Activated T-helper 2 cell treated with anti-CD3 and anti-CD28 coated beads, Interferon-gamma antibody, Interleukin-2, Interleukin-4, amounts not matched to agents 10 μg/mL and 5 μg/mL and 100 μg/mL, durations not matched to agents 14 hours and 24 hours and 36 hours (primary cell): ENCODE measurements around the gene LRRC45. TPM values are rescaled to one million over a fixed set of nuclear protein-coding genes. Genes with fewer than 3 reads are reported as not detected.

Experiments used
- DNase-seq: peaks from one replicate; pipeline ENCODE4 v3.0.0; 2021; ENCODE audit warnings: low spot score
- H3K27ac Mint-ChIP-seq: one replicate; pipeline ENCODE4 v1.8.0; 2021; ENCODE audit warnings: mixed read lengths
- H3K27me3 Mint-ChIP-seq: one replicate; pipeline ENCODE4 v1.8.0; 2021; ENCODE audit warnings: low read depth, mixed read lengths
- H3K36me3 Mint-ChIP-seq: one replicate; pipeline ENCODE4 v1.8.0; 2021; ENCODE audit warnings: low read depth, mixed read lengths
- H3K4me1 Mint-ChIP-seq: one replicate; pipeline ENCODE4 v1.8.0; 2021; ENCODE audit warnings: low read depth, mixed read lengths
- H3K4me3 Mint-ChIP-seq: one replicate; pipeline ENCODE4 v1.8.0; 2021; ENCODE audit warnings: low read depth, mild to moderate bottlenecking, moderate library complexity, mixed read lengths
- H3K9me3 Mint-ChIP-seq: one replicate; pipeline ENCODE4 v1.8.0; 2021; ENCODE audit warnings: mixed read lengths
- intact Hi-C: fragments of 100-400 bp; cut with micrococcal nuclease; formaldehyde crosslinking; loops from one replicate; pipeline ENCODE4 v1.15.1; 2023
- total RNA-seq: library from RNA; stranded (reverse); gene quantifications from 2 replicates; pipeline ENCODE4 v1.2.3, GENCODE V29; 2022

The LRRC45 gene
- total RNA-seq, 1 donor from 2014 or later: 33.4 TPM

GRCh38 chr17:82015311-82015971 is 7.7 kb upstream of the LRRC45 start:
- Mint-ChIP-seq H3K9me3 (no peaks in the 10 kb centered on the region), H3K4me1 (no peaks in the 10 kb centered on the region), H3K36me3 (peaks cover 7% of the 10 kb centered on the region), H3K27me3 (no peaks in the 10 kb centered on the region), H3K4me3 (no peak overlapping the region), H3K27ac (no peak overlapping the region)
- no peak for DNase-seq
- intact Hi-C loops: no loop called here

DNA sequence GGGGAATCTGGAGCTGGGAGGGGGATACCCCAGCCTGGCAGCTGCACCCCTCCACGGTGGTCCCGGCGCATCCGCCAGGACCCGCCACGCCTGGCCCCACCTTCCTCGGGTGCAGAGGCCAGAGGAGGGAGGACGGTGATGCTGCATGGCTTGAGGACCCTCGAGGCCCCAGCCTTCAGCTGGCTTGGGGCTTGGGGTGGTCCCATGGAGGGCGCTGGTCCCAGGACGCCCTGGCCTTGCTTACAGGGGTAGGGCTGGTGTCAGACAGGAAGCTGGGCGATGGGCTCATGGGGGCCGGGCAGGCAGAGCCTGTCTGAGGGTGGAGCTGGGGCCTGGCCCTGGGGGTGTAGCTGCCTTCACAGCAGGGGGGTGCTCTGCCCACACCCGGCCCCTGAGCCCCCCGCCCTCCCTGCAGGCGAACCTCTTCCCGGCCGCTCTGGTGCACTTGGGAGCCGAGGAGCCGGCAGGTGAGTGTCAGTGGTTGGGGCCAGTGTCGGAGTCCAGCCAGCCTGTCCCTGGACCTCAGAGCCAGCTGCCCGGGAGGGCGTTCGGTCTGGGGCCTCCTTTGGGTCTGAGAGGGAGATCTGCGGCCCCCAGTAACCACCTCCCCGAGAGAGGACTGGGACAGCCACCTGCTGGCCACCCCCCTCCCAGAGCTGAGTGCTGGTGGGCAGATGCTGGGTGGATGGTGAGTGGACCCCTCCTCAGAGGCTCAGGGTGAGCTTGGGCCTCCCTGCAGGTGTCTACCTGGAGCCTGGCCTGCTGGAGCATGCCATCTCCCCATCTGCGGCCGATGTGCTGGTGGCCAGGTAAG is 6.8 kb upstream of the LRRC45 start:
- Mint-ChIP-seq H3K36me3 (peaks cover 7% of the 10 kb centered on the region), H3K9me3 (no peaks in the 10 kb centered on the region), H3K4me1 (peaks cover under 1% of the 10 kb centered on the region), H3K27ac (no peak overlapping the region), H3K27me3 (no peaks in the 10 kb centered on the region), H3K4me3 (no peak overlapping the region)
- intact Hi-C loops: no loop called here
- DNase-seq: no peak

DNA sequence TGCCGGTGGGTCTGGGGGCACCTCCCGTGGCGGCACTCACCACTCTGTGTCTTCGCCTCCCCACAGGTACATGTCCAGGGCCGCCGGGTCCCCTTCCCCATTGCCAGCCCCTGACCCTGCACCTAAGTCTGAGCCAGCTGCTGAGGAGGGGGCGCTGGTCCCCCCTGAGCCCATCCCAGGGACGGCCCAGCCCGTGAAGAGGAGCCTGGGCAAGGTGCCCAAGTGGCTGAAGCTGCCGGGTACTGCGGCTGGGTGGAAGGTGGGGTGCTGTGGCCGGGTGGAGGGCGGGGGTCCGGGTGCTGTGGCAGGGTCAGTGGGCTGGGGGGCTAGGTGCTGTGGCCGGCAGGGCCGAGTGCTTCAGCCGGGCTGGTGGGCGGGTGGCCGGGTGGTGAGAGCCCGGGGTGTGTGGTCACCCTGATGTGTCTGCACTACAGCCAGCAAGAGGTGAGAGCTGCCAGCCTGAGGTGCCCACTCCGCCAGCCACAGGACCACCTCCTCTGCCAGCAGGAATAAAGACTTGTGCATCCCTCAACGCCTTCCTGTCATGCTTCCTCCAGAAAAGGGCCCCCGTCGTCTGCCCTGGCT is 6.1 kb upstream of the LRRC45 start:
- Mint-ChIP-seq H3K36me3 (peaks cover 7% of the 10 kb centered on the region), H3K27ac (no peak overlapping the region), H3K27me3 (no peaks in the 10 kb centered on the region), H3K4me1 (peaks cover 7% of the 10 kb centered on the region), H3K4me3 (no peak overlapping the region), H3K9me3 (no peaks in the 10 kb centered on the region)
- DNase-seq: no peak
- intact Hi-C loops: no loop called here

- Mint-ChIP-seq H3K36me3 (peaks cover 7% of the 10 kb centered on the region), H3K9me3 (no peaks in the 10 kb centered on the region), H3K4me3 (no peak overlapping the region), H3K27ac (no peak overlapping the region), H3K4me1 (peaks cover 7% of the 10 kb centered on the region), H3K27me3 (no peaks in the 10 kb centered on the region)
- no peak for DNase-seq
- intact Hi-C loops: no loop called here
Measured at GRCh38 chr17:82017612-82018151, 5.4 kb upstream of the LRRC45 start.

DNA sequence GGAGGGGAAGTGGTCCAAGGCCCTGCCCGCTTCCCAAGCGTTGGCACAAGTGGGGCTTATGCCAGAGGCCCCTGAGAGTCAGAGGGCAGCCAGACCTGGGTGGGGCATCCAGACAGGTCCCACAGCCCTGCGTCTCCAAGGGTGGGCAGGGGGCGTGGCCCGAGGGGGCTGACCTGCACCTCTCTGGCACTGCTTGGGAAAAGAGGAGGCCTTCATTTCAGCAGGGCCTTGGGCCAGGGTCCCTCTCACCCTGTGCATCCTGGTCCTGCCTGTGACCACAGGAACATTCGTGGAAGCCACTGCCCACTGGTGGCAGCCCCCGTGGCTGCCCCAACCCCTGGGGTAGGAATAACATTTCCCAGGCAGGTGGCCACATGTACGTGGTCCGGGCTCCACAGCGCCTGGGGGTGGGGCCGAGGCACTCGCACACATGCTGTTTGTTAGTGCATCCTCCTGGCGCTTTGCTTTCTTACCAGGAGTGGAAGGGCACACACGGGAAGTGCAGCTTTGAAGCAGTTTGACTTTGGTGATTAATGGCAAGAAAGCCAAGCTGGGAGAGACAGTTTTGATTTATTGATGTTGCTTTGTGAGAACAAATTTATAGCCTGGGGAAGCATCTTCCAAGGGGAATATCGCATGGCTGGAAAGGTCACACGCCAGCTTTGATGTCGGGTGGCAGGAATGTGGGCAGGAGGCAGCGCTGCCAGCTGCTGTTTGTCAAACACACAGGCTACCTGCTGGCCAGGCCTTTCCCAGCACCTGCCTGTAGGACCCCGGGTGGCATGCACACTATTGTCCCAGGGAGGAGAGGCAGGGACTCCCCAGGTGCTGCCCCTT is 4.7 kb upstream of the LRRC45 start:
- Mint-ChIP-seq H3K36me3 (peaks cover 7% of the 10 kb centered on the region), H3K9me3 (no peaks in the 10 kb centered on the region), H3K4me1 (peaks cover 7% of the 10 kb centered on the region), H3K4me3 (no peak overlapping the region), H3K27ac (no peak overlapping the region), H3K27me3 (no peaks in the 10 kb centered on the region)
- no peak for DNase-seq
- intact Hi-C loops: no loop called here

DNA sequence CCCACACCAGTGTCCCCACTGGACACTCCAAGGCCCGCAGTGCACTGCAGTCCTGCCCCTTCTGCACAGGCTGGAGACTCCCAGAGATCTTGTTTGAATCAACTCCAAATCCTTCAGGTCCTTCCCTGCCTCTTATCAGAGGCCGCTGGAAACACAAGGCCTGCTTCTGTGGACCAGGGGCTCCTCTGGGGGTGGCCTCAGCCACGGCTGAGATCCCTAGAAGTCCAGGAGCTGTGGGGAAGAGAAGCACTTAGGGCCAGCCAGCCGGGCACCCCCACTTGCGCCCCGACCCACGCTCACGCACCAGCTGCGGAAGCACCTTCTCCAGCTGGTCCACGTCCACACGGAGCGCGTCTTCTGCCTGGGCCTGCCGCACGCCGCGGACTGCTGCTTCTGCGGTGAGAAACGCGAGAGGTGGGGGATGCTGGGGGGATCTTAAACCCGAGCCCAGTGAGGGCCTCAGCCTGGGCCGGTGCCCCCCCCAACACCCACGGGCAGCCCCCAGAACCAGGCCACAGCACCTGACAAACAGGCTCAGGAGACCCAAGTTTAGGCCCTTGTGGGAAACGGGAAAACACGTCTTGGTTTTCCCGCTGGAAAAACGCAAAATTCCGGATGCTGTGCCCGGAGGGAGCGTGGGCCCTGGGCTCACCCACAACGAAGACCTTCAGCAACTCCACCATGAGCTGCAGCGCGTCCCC is 4.0 kb upstream of the LRRC45 start:
- Mint-ChIP-seq H3K27me3 (no peaks in the 10 kb centered on the region), H3K36me3 (peaks cover 7% of the 10 kb centered on the region), H3K27ac (no peak overlapping the region), H3K4me1 (peaks cover 12% of the 10 kb centered on the region), H3K4me3 (no peak overlapping the region), H3K9me3 (no peaks in the 10 kb centered on the region)
- intact Hi-C loops: no loop called here
- DNase-seq: no peak

DNA sequence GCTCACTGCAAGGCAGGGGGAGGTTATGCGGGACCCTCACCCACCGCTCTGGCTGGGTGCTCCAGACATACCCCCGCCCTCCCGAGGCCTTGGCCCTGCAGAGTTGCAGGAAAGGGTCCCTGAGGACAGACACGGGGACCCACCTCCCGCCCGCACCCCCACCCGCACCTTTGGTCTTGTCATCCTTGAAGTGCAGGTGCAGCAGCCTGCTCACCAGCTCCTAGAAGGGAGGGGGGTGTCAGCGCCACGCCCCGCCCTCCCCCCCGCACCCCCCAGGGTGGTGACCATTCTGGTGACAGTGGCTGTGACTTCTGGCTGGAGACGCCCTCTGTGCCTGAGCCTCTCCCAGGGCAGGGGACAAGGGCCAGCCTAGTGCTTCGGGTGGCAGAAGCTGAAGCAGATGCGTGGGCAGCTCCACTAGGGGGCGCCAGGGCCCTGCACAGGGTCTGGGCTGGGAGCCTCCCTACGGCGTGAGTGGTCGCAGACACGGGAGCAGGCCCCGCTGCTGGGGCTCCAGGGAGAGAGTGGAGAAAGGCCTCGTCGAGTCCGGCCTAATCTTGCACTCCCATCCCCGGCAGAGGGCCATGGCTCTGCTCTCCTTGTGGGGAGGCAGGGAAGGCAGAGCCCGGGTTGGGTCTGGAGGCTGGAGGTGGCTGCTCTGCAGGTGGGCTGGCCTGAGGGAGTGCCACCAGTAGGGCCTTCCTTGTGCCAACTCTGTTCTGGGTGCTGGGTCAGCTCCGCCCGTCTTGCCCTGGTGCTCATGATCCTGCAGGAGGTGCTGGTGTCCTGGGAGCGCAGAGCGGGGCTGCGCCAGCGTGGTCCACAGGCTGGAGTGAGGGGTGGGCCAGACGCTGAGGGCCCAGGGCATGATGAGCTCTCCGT is 3.2 kb upstream of the LRRC45 start:
- H3K27ac Mint-ChIP-seq: no peak overlapping the region
- H3K4me1 Mint-ChIP-seq: peaks cover 13% of the 10 kb centered on the region
- DNase-seq: peak; percentile 64
- H3K4me3 Mint-ChIP-seq: peak overlapping the region; percentile 55
- intact Hi-C loops: loop anchor here (1.0 to 10.0 kb wide), 3 partner anchors 62 to 215 kb away; partner anchors contain the start of gene MAFG
- peaks cover 7% of the 10 kb centered on the region for H3K36me3 Mint-ChIP-seq
- no peaks in the 10 kb centered on the region for H3K27me3 Mint-ChIP-seq
- no peaks in the 10 kb centered on the region for H3K9me3 Mint-ChIP-seq

GRCh38 chr17:82020572-82021106 is 2.5 kb upstream of the LRRC45 start:
- H3K27me3 Mint-ChIP-seq: no peaks in the 10 kb centered on the region

GRCh38 chr17:82021107-82021899 is 1.8 kb upstream of the LRRC45 start:
- peak overlapping the region; percentile 69 for H3K27ac Mint-ChIP-seq
- no peaks in the 10 kb centered on the region for H3K27me3 Mint-ChIP-seq
- intact Hi-C loops: loop anchor here (5.0 to 10.0 kb wide), 2 partner anchors 94 to 213 kb away; partner anchors contain the start of gene MAFG
- no peak for DNase-seq
- H3K4me1 Mint-ChIP-seq: peaks cover 15% of the 10 kb centered on the region
- H3K4me3 Mint-ChIP-seq: peak overlapping the region; percentile 84
- H3K9me3 Mint-ChIP-seq: no peaks in the 10 kb centered on the region
- H3K36me3 Mint-ChIP-seq: peaks cover 7% of the 10 kb centered on the region

More at GRCh38 chr17:82020572-82021106, 2.5 kb upstream of the LRRC45 start:
- Mint-ChIP-seq H3K9me3 (no peaks in the 10 kb centered on the region), H3K27ac (no peak overlapping the region), H3K4me3 (peak overlapping the region; percentile 84), H3K36me3 (peaks cover 7% of the 10 kb centered on the region), H3K4me1 (peaks cover 13% of the 10 kb centered on the region)
- intact Hi-C loops: loop anchor here (1.0 to 10.0 kb wide), 3 partner anchors 62 to 214 kb away; partner anchors contain the start of gene MAFG
- no peak for DNase-seq

DNA sequence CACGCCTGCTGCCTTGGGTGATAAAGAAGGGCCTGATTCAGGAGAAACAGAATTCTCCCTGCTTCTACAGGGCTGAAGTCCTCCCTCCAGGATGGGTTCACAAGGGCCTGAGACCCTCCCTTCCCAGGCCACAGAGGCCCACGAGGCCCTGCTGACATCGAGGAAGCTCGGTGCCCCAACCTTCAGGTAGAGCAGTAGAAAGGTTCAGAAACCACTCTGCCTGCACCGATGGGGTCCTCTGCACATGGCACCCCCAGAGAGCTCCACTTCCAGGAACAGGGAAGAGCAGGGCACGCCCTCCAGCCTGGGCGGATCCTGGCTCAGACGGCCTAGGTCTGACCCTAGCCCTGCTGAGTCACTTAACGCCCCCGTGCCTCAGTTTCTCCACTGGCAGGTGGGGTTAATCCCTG is 1.2 kb upstream of the LRRC45 start:
- H3K27ac Mint-ChIP-seq: peak overlapping the region; percentile 69
- no peak for DNase-seq
- intact Hi-C loops: loop anchor here (2.0 to 10.0 kb wide), 3 partner anchors 95 to 213 kb away; partner anchors contain the start of genes MAFG and P4HB
- H3K4me1 Mint-ChIP-seq: peaks cover 15% of the 10 kb centered on the region
- H3K27me3 Mint-ChIP-seq: no peaks in the 10 kb centered on the region
- peaks cover 7% of the 10 kb centered on the region for H3K36me3 Mint-ChIP-seq
- no peaks in the 10 kb centered on the region for H3K9me3 Mint-ChIP-seq
- peak overlapping the region; percentile 84 for H3K4me3 Mint-ChIP-seq
